MCF 10A (cell line): ENCODE data around the gene TXNDC11. TPM values are rescaled to one million over a fixed set of nuclear protein-coding genes. Genes with fewer than 3 reads are reported as not detected.

ENCODE experiments used
- BruUV-seq: library from RNA; stranded (reverse); fragments of 400-500 nt; replicated peaks from 2 replicates; lab custom pipeline; 2021; lab: Mats Ljungman, UMichigan
- CTCF ChIA-PET: fragments of 300-600 bp; sonication (Branson Sonifier 250); formaldehyde crosslinking; extraction: SDS; loops from one replicate; lab custom pipeline; 2021; ENCODE audit warnings: antibody characterized with exemption, inconsistent platforms; lab: Yijun Ruan, JAX
- POLR2A ChIA-PET: fragments of 300-600, 350-650 bp; sonication (Branson Sonifier 250); formaldehyde crosslinking; extraction: SDS; loops from one replicate; lab custom pipeline; 2020; ENCODE audit warnings: antibody characterized with exemption, inconsistent platforms; lab: Yijun Ruan, JAX
- DNase-seq: peaks from one replicate; pipeline ENCODE4 v3.0.0-alpha.2; 2018; ENCODE audit not compliant: unreplicated experiment
- H3K27ac Mint-ChIP-seq: one replicate; pipeline ENCODE4 v1.8.0; 2022; ENCODE audit warnings: mild to moderate bottlenecking, low read depth, mixed read lengths; ENCODE audit not compliant: unreplicated experiment
- H3K27me3 Mint-ChIP-seq: one replicate; pipeline ENCODE4 v1.8.0; 2022; ENCODE audit warnings: mixed read lengths; ENCODE audit not compliant: insufficient read depth, unreplicated experiment
- H3K36me3 Mint-ChIP-seq: one replicate; pipeline ENCODE4 v1.8.0; 2022; ENCODE audit warnings: mild to moderate bottlenecking, moderate library complexity, mixed read lengths; ENCODE audit not compliant: insufficient read depth, unreplicated experiment
- H3K4me1 Mint-ChIP-seq: one replicate; pipeline ENCODE4 v1.8.0; 2022; ENCODE audit warnings: mixed read lengths; ENCODE audit not compliant: insufficient read depth, unreplicated experiment
- H3K4me3 Mint-ChIP-seq: one replicate; pipeline ENCODE4 v1.8.0; 2022; ENCODE audit warnings: mild to moderate bottlenecking, moderate library complexity, mixed read lengths; ENCODE audit not compliant: unreplicated experiment
- H3K9me3 Mint-ChIP-seq: one replicate; pipeline ENCODE4 v1.8.0; 2022; ENCODE audit warnings: mixed read lengths; ENCODE audit not compliant: unreplicated experiment
- CTCF ChIP-seq: fragments of 200-600 bp; IDR thresholded peaks from one replicate; pipeline ENCODE4 v1.8.0; 2022; ENCODE audit warnings: antibody characterized with exemption, mild to moderate bottlenecking; ENCODE audit not compliant: unreplicated experiment
- intact Hi-C: fragments of 100-400 bp; cut with micrococcal nuclease; formaldehyde crosslinking; loops from 2 replicates; pipeline ENCODE4 v1.14.1; 2022
- total RNA-seq: library from RNA; stranded (reverse); gene quantifications from 2 replicates; pipeline ENCODE4 v1.2.3, GENCODE V29; 2022

TXNDC11 gene
- total RNA-seq, 1 experiment from 2014 or later: 38.2 TPM

- H3K27me3 Mint-ChIP-seq: no peaks in the 10 kb centered on the region
- peaks cover 8% of the 10 kb centered on the region for H3K4me1 Mint-ChIP-seq
- POLR2A ChIA-PET: interaction anchor here (0.7 kb wide), 1 partner anchor 538 kb away, joined by 3 read pairs; no protein-coding TSS in a partner anchor
- no peak for DNase-seq
- H3K4me3 Mint-ChIP-seq: no peak overlapping the region
- H3K36me3 Mint-ChIP-seq: peaks cover 86% of the 10 kb centered on the region
- no peaks in the 10 kb centered on the region for H3K9me3 Mint-ChIP-seq
- CTCF ChIA-PET: interaction anchor here (0.7 kb wide), 1 partner anchor 1098 kb away, joined by 3 read pairs; no protein-coding TSS in a partner anchor
- no peak overlapping the region for H3K27ac Mint-ChIP-seq
- BruUV-seq: no TSS peak
- no peak for TF ChIP-seq CTCF
- intact Hi-C loops: no loop called here
Measured at GRCh38 chr16:11686713-11687380, 55.8 kb downstream of the TXNDC11 start.

GRCh38 chr16:11685844-11686618 is 56.6 kb downstream of the TXNDC11 start:
- no peak overlapping the region for H3K4me3 Mint-ChIP-seq
- DNase-seq: no peak
- intact Hi-C loops: no loop called here
- peaks cover 16% of the 10 kb centered on the region for H3K4me1 Mint-ChIP-seq
- POLR2A ChIA-PET: interaction anchor here (0.7 kb wide), 1 partner anchor 538 kb away, joined by 3 read pairs; no protein-coding TSS in a partner anchor
- BruUV-seq: no TSS peak
- CTCF ChIA-PET: no interaction called here
- no peak overlapping the region for H3K27ac Mint-ChIP-seq
- no peak for TF ChIP-seq CTCF
- H3K9me3 Mint-ChIP-seq: no peaks in the 10 kb centered on the region
- peaks cover 84% of the 10 kb centered on the region for H3K36me3 Mint-ChIP-seq
- no peaks in the 10 kb centered on the region for H3K27me3 Mint-ChIP-seq

GRCh38 chr16:11684231-11685025 is 58.2 kb downstream of the TXNDC11 start:
- BruUV-seq: no TSS peak
- Mint-ChIP-seq H3K36me3 (peaks cover 82% of the 10 kb centered on the region), H3K4me1 (peaks cover 17% of the 10 kb centered on the region), H3K27ac (no peak overlapping the region), H3K27me3 (no peaks in the 10 kb centered on the region), H3K4me3 (no peak overlapping the region), H3K9me3 (no peaks in the 10 kb centered on the region)
- ChIA-PET CTCF (interaction anchor here (0.6 to 1.9 kb wide), 7 partner anchors 13 to 382 kb away, joined by 3 to 5 read pairs (median 4); no protein-coding TSS in a partner anchor), POLR2A (interaction anchor here (0.6 kb wide), 1 partner anchor 16 kb away, joined by 3 read pairs; no protein-coding TSS in a partner anchor)
- no peak for DNase-seq
- TF ChIP-seq CTCF: no peak
- intact Hi-C loops: no loop called here
